HG03060 (cell line): ENCODE measurements around the gene ADIPOR1.
A peak's percentile ranks its signal among the peaks of the same experiment; 100 is the strongest.
"Not testable (repeated sequence)": the region's sequence is repeated elsewhere in the genome, so short reads cannot be mapped to it uniquely, and the experiment has no call there.

Source experiments
- ATAC-seq: cut with Tn5 transposase; IDR thresholded peaks from one replicate; pipeline ENCODE4 v1.9.1; 2021; ENCODE audit warnings: low read depth, moderate number of reproducible peaks; ENCODE audit not compliant: unreplicated experiment

The ADIPOR1 gene

GRCh38 chr1:202941372-202941771 is 16.7 kb downstream of the ADIPOR1 start:
- no peak for ATAC-seq

- ATAC-seq, result no peak
These were observed 17.6 kb downstream of the ADIPOR1 start for GRCh38 chr1:202940561-202940960.

- ATAC-seq, result no peak
These were observed 19.7 kb downstream of the ADIPOR1 start for GRCh38 chr1:202938287-202938925.

GRCh38 chr1:202936409-202936808 is 21.7 kb downstream of the ADIPOR1 start:
- not testable (repeated sequence) for ATAC-seq

GRCh38 chr1:202935844-202936243 is 22.3 kb downstream of the ADIPOR1 start:
- ATAC-seq, result no peak

GRCh38 chr1:202934755-202935154 is 23.4 kb downstream of the ADIPOR1 start:
- no peak for ATAC-seq

GRCh38 chr1:202932476-202932875 is 25.6 kb downstream of the ADIPOR1 start:
- no peak for ATAC-seq

- peak; percentile 56 for ATAC-seq
These were observed 31.3 kb downstream of the ADIPOR1 start, which contains the start of gene KLHL12 for GRCh38 chr1:202926581-202927491. Gene KLHL12 (minus strand): TSS chr1:202927234. CDS start chr1:202925162, 2,072 bp downstream.

GRCh38 chr1:202923533-202923932 is 34.6 kb downstream of the ADIPOR1 start:
- no peak for ATAC-seq

GRCh38 chr1:202919615-202920014 is 38.5 kb downstream of the ADIPOR1 start:
- no peak for ATAC-seq

GRCh38 chr1:202915146-202915545 is 43.0 kb downstream of the ADIPOR1 start:
- ATAC-seq, result no peak

GRCh38 chr1:202912476-202912875 is 45.6 kb downstream of the ADIPOR1 start:
- not testable (repeated sequence) for ATAC-seq

- no peak for ATAC-seq
These were observed 48.6 kb downstream of the ADIPOR1 start for GRCh38 chr1:202909494-202909893.

- no peak for ATAC-seq
These were observed 49.1 kb downstream of the ADIPOR1 start for GRCh38 chr1:202908998-202909397.

- ATAC-seq, result no peak
These were observed 52.8 kb downstream of the ADIPOR1 start for GRCh38 chr1:202905331-202905730.

- ATAC-seq, result not testable (repeated sequence)
These were observed 54.3 kb downstream of the ADIPOR1 start for GRCh38 chr1:202903808-202904207.

- no peak for ATAC-seq
These were observed 56.6 kb downstream of the ADIPOR1 start for GRCh38 chr1:202901555-202901954.

GRCh38 chr1:202892501-202892900 is 65.6 kb downstream of the ADIPOR1 start:
- no peak for ATAC-seq
